ENCODE results near the gene CDK14.

CDK14 gene

DNA sequence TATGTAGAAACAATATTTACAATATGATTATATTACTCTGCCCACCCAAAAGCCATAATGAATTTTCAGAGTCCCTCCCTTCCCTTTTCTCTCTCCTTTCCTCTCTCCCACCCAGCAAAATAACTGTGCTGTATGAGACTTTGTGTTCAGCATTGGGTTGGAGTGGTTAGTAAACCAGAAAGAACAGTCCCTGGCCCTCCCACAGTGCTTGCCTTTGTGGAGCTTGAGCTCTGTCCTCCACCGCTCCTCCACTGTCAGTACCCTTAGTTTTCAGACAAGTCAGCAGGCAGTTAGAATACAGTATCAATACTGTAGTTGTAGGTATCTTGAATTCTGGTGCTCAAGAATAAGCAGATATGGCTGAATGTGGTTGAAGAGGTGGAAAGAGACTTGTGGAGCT lies 92.7 kb downstream of the CDK14 start:
- DNase-seq, result no peak

GRCh38 chr7:90689260-90689659 lies 93.1 kb downstream of the CDK14 start:
- DNase-seq, result no peak

DNA sequence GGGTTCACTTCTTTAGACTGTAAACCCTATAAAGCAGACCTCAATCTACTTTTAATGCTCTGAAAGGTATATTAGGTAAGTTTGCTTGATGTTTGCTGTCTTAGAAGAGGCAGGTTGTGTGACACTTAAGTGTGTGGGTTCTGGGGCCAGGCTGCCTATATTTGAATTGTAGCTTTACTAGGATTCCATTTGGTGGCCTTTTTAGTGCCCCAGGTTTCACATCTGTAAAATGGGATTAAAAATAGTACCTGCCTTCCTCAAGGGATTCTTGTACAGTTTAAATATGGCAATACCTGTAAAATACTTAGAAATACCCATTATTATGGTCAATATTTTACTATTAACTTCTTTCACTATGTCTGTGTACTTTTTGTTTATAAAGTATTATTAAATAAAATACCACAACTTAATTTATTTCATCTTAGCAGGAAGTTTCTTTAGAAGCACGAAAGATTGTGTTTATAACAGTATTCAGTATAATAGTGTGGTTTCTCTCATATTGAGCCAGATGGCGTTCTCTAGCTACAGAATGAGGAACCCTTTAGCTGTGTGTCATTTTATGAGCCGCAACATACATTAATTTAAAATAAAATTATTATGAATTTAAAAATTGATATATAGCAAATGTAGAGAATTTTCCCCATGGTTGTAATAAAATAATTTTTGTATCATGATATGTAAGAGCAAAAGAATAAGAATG lies 94.2 kb downstream of the CDK14 start:
- no peak for DNase-seq

GRCh38 chr7:90692396-90692795 lies 96.3 kb downstream of the CDK14 start:
- no peak for DNase-seq

DNA sequence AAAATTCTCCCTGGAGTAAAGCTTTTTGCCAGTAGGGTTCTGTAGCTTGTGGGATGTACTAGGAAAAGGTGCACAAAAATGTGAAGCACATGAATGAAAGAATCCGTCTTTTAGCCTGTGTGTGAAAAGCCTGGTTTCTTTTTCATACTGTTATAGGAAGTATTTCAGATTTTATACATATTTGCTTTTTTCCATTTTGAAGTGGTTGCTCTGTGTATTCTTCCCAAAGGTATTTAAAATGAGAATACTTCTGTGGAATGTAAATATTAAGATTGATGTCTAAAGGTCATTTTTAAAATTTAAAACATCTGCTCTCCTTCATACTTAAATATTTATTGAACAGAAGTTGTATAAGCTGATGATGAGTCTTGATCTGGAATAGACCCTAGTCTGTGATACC lies 96.8 kb downstream of the CDK14 start:
- DNase-seq, result no peak

- DNase-seq, result no peak
Measured at GRCh38 chr7:90693939-90694338, 97.8 kb downstream of the CDK14 start.

GRCh38 chr7:90698616-90699015 lies 102.5 kb downstream of the CDK14 start:
- no peak for DNase-seq

- DNase-seq, result no peak
Measured at GRCh38 chr7:90701021-90701420, 104.9 kb downstream of the CDK14 start.

GRCh38 chr7:90701771-90702170 lies 105.7 kb downstream of the CDK14 start:
- no peak for DNase-seq

DNA sequence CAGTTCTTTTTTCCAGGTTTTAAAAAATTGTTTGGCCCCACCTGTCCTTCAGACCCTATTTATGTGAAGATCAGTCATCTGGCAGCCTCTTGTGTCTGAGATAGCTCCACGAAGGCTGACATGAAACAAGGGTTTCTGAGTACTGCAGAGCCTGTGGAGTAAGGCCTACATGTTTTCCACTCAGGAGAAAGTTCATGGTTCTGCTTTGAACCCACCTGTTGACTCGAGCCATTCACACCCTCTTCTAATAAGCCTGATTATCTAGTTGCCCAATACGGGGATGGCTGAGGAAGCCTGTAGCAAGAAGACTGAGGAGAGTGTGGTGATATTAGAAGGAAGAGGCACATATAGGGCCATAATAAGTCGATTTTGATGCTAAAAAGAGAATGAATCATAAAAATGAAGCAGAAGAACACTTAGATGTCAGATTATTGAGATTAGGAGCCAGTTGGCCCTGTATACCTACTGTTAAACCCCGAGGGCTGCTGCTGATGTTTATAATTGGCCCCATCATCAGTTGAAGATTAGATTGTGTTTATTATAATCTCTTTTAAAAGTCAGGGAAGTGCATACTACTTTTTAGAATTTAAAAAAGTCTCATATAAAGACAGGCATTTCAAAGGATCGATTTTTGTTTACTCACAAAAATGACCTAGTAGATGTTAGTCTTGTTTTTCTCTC lies 109.4 kb downstream of the CDK14 start:
- no peak for DNase-seq

DNA sequence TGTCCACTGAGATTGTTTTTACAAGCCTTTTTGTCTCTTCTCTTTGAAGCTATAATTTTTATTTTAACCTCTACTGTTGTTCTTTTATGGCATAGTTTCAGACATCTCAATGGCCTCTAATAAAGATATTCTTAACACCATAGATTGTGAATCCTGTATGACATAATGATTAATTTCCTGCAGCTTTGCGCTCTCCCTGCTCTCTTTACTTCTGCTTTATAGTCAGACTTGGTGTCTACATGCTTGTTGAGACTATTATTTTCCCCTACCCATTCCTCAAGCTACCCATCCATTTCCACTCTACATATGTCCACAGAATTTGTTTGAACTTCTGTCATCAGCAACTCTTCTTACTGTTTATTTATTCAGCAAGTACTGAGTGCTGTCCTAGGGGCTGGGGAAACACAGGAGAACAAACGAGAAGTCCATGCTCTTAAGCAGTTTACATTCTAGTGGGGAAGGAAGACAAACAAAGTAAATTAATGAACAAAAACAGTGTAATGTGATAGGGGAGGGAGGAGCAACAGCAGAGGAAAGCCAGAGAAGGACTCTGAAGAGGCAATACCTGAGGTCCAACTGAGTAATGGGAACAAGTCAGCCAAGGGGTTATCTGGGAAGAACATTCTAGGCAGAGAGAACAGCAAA lies 110.1 kb downstream of the CDK14 start:
- no peak for DNase-seq

DNA sequence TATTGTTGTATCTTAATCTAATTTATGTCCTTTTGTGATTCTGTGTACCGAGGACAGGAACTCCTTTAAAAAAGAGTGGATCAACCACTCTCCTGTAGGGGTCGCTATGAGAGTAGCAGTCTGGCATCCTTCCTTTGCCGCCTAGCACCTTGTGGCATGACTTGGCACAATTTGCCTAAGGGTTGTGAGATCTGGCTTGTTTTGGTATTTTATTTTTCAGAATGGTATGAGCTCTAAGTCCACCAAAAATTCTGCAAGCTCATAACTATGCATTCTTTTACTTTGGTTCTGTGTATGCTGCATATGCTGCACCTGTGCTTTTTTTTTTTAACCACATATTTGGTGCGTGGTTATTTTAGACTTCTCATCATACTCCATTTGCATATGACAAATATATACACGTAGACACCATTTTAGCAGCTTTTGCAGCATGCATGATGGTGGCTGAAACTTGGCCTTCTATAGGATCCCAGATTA lies 112.8 kb downstream of the CDK14 start:
- no peak for DNase-seq

- DNase-seq, result no peak
Measured at GRCh38 chr7:90709501-90710465, 113.7 kb downstream of the CDK14 start.

GRCh38 chr7:90710466-90710850 lies 114.3 kb downstream of the CDK14 start:
- no peak for DNase-seq

GRCh38 chr7:90713628-90714027 lies 117.5 kb downstream of the CDK14 start:
- no peak for DNase-seq

GRCh38 chr7:90715067-90715466 lies 118.9 kb downstream of the CDK14 start:
- no peak for DNase-seq

GRCh38 chr7:90717296-90718060 lies 121.4 kb downstream of the CDK14 start:
- DNase-seq, result no peak

- DNase-seq, result no peak
Measured at GRCh38 chr7:90719155-90719554, 123.0 kb downstream of the CDK14 start.

- DNase-seq, result no peak
Measured at GRCh38 chr7:90720984-90721760, 125.1 kb downstream of the CDK14 start.

- DNase-seq, result no peak
Measured at GRCh38 chr7:90721869-90722431, 125.8 kb downstream of the CDK14 start.

DNA sequence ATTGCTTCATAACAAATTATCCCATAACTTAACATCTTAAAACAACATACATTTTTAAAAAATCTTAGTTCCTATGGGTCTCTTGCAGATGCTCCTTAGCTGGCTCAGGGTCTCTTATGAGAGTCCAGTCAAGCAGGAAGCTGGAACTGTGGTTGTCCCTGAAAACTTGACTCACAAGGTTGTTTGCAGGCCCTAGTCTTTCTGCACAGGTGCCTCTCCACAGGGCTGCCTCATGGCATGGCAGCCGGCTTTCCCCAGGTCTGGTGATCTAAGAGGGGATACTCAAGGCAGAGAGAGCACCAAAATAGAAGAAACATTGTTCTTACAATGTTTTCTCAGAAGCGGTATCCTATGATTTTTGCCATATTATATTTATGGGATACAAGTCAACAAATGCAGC lies 127.1 kb downstream of the CDK14 start:
- no peak for DNase-seq
